HG03469 (cell line): ENCODE data around the gene STXBP5L.
"Not testable (repeated sequence)": the region's sequence is repeated elsewhere in the genome, so short reads cannot be mapped to it uniquely, and the experiment has no call there.

ENCODE experiments used
- ATAC-seq: cut with Tn5 transposase; IDR thresholded peaks from one replicate; pipeline ENCODE4 v1.9.1; 2021; ENCODE audit warnings: mild to moderate bottlenecking, moderate library complexity, moderate number of reproducible peaks; ENCODE audit not compliant: unreplicated experiment

STXBP5L gene

GRCh38 chr3:121414924-121415323 lies 506.9 kb downstream of the STXBP5L start:
- no peak for ATAC-seq

DNA sequence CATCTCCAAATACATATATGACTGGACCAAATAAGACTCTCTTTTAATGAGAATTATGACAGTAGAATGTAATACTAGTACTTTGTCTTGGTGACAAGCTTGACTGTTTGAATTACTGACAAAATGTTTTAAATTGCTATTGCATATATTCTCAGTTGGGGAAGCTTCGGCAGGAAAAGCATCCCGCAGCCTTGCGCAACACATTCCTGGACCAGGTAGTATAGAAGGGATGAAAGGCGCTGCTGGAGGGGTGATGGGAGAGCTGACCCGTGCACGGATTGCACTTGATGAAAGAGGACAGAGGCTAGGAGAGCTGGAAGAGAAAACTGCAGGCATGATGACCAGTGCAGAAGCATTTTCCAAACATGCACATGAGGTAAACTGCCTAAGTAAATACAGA lies 510.2 kb downstream of the STXBP5L start:
- no peak for ATAC-seq

DNA sequence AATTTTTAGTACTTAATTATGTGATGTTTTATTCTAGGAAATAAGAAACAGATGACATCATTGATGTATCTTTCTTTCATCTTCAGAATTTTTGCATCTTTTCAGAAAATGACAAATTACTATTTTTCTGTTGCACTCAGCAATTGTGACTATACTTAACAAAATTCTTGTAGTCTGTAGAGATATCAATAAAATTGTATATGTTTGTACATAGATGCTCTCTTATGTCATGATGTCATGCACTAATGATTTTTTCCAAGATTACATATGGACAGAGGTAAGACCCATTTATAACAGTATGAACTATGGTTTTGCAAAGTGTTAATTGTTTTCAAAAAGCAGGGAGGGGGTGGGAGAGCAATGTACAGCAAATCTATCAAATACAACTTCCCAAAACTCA lies 516.5 kb downstream of the STXBP5L start:
- ATAC-seq: no peak

- ATAC-seq: no peak
Observed at GRCh38 chr3:121430664-121431215, 522.7 kb downstream of the STXBP5L start.

DNA sequence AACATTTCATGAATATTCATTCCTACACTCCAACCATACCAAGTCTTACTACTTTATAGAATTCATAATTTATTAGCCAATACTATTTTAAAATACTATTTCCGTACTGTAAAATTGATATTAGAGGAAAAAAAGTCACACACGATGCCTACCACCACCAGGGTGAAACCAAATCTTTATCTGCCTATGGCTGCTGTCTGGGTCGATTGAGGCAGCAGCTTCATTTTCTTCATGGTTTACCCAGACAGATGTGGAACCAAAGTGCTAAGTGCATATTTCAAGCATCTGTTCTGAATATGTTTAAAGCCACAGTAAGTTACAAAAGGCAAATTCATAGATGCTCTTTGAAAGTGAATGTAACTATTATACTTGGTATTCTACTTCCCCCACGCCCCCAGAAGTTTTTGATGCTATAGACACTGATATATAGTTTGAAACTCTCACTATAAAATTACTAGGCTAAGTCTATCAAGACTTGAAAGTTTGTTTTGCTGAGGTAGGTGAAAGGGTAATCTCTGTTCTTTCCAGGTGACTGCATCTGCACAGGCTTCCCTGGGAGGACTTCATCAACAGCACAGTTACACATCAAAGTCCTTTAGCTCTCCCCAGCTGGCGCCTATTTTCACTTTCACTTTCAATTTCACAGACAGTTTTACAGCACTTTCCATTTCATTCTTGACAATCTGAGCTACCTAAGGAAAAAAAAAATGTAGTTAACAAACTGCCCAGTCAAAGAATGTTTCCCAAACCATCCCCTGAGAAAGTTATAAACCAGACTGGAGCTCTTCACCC lies 523.9 kb downstream of the STXBP5L start:
- ATAC-seq: peak; percentile 97

GRCh38 chr3:121436074-121436473 lies 528.1 kb downstream of the STXBP5L start:
- ATAC-seq: no peak

DNA sequence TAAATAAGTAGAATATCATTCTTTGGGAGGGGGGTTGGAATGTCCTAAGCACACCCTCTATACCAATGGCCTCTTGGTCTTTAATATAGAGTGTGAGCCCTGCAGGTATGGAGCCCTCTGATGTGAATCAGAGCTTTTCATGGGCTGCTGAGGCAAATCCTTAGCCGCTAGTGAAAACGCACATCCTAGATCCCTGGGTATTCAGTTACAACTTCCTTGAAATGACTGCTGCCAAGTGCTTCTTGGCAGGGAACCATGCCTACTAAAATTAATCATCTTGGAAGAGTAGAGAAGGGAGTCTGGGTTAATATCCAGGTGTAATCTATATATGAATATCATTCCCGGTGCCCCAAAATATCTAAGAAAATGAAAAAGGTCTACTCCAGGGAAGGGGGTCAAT lies 528.6 kb downstream of the STXBP5L start:
- no peak for ATAC-seq

DNA sequence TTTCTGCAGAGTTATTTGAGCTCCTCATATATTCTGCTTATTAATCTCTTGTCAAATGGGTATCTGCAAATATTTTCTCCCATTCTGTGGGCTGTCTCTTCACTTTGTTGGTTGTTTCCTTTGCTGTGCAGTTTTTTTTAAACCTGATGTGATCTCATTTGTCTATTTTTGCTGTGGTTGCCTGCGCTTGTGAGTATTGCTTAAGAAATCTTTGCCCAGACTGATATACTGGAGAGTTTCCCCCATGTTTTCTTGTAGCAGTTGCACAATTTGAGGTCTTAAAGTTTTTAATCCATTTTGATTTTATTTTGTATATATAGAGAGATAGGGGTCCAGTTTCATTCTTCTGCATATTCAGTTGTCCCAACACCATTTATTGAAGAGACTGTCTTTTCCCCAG lies 535.5 kb downstream of the STXBP5L start:
- ATAC-seq: no peak

DNA sequence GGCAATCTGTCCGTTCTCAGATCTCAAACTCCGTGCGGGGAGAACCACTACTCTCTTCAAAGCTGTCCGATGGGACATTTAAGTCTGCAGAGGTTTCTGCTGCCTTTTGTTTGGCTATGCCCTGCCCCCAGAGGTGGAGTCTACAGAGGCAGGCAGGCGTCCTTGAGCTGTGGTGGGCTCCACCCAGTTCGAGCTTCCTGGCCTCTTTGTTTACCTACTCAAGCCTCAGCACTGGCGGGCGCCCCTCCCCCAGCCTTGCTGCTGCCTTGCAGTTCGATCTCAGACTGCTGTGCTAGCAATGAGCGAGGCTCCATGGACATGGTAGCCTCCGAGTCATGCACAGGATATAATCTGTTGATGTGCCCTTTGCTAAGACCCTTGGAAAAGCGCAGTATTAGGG lies 543.7 kb downstream of the STXBP5L start:
- not testable (repeated sequence) for ATAC-seq

DNA sequence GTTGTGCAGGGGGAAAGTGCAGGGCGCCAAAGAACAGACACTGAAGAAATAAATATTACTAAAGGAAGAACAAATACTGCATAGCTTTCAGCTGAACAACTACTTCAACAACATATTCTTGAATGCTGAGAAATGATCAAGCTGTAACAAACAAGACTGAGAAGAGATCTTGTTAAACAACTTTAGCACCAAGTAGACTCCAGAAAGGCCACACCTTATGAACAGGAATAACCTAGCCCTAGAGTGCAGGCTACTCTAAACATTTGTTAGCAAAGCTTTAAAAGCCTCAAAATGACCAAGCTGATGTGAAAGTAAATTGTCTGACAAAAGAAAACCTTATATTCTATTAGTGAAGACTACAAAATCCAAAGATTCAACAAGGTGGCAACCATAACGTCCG lies 554.6 kb downstream of the STXBP5L start:
- ATAC-seq: no peak

- no peak for ATAC-seq
Observed at GRCh38 chr3:121463745-121464144, 555.7 kb downstream of the STXBP5L start.

DNA sequence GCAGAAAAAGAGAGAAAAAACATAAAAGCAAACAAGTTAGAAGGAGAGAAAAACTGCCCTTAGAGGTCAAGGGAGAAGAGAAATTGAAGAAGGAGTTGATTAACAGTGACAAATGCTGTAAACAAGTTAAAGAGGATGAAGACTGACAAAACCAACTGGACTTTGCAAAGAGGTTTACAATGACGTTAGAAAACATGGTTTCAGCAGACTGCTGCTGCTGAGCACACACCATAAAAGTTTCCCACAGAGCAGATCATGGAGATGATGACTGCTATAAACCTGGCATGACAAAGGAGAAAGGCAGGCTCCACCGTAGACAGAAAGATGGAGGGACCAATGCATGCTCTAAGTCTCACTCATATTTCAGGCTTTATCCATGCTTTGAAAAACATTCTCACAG lies 559.1 kb downstream of the STXBP5L start:
- no peak for ATAC-seq

DNA sequence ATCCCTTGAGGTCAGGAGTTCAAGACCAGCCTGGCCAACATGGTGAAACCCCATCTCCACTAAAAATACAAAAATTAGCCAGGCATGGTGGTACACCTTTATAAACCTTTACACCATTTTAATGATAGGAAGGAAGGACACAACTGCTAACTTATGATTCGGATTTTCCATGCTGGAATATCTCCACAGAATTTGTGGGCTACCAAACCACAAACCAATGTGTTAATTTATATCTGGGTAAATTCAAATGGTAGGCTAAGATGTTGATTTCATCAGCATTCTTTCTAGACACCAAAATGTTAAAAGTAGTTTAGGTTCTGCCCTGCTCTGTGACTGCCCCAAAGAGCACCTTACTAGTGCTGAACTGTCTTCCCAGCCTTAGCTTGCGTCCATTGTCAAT lies 565.0 kb downstream of the STXBP5L start:
- no peak for ATAC-seq
